Psoas muscle (tissue), 8 donors: ENCODE results near the gene ATCAY. TPM values are rescaled to one million over a fixed set of nuclear protein-coding genes. Genes with fewer than 3 reads are reported as not detected.
"Not testable (repeated sequence)": the region's sequence is repeated elsewhere in the genome, so short reads cannot be mapped to it uniquely, and the experiment has no call there.

Experiments used
- ATAC-seq, 4 donors: fragments of 200-7000 bp; cut with Tn5 transposase; one replicate each; pipeline ENCODE4 v1.9.1; 2020; ENCODE audit warnings: moderate library complexity in 3 of 4, mild to moderate bottlenecking in 2 of 4
- DNase-seq, 2 donors: peaks; one replicate each; pipeline ENCODE4 v3.0.0-alpha.2; 2020
- H3K27ac ChIP-seq: fragments of 200-600 bp; one replicate; pipeline ENCODE4 v1.8.0; 2022
- H3K27me3 ChIP-seq, 3 donors: fragments of 200-600 bp in 1 of 3; one replicate each; pipeline versions ENCODE4 v1.6.1 to v1.8.0; 2013 to 2022; ENCODE audit warnings: low read length in 2 of 3, mild to moderate bottlenecking in 2 of 3, moderate library complexity in 1 of 3; ENCODE audit not compliant: insufficient read depth in 3 of 3
- H3K36me3 ChIP-seq, 2 donors: fragments of 200-600 bp in 1 of 2; one replicate each; pipeline versions ENCODE4 v1.6.1 to v1.8.0; 2013 to 2022; ENCODE audit warnings: low read depth in 1 of 2, mild to moderate bottlenecking in 1 of 2, moderate library complexity in 1 of 2; ENCODE audit not compliant: insufficient read depth in 1 of 2
- H3K4me1 ChIP-seq: fragments of 200-600 bp; one replicate; pipeline ENCODE4 v1.8.0; 2022
- H3K4me3 ChIP-seq: fragments of 200-600 bp; one replicate; pipeline ENCODE4 v1.8.0; 2022; ENCODE audit warnings: mild to moderate bottlenecking
- H3K9me3 ChIP-seq: fragments of 200-600 bp; one replicate; pipeline ENCODE4 v1.8.0; 2022
- WGBS, 3 donors: extraction: QIAGEN DNeasy Blood & Tissue Kit; methylation state at CpG; one replicate each; pipeline versions ENCODE4 v1.1.6 to v1.1.7; 2013; 5-methylcytosine and 5-hydroxymethylcytosine counted together
- intact Hi-C, 2 donors: fragments of 100-400 bp; cut with DNase I; formaldehyde crosslinking; loops; one replicate each; pipeline versions ENCODE4 v1.11.0 to v1.14.2; 2022
- polyA plus RNA-seq, 3 donors: library from polyadenylated mRNA; stranded (reverse); fragments of 200-250 nt; gene quantifications; one replicate each; pipeline ENCODE4 v1.2.3, GENCODE V29; 2013
- total RNA-seq, 4 donors: library from RNA; stranded (reverse); fragmentation: NEBNext Ultra II Directional in 2 of 4; extraction: Animal tissue kit (Norgen Biotek cat#: 25700) in 2 of 4; gene quantifications; one replicate each; pipeline versions ENCODE4 v1.2.1 to v1.2.4, GENCODE V29; 2021 to 2023
- TF ChIP-seq, protein P1 (sequence below): fragments of 200-600 bp; IDR thresholded peaks from one replicate; pipeline ENCODE4 v1.8.0; 2022; ENCODE audit warnings: antibody characterized with exemption
- donor health status: healthy with polysubstance abuse.
- donor health status: DM: no; HTN: no; CAD: no; lungs with moderate emphysema.
- donor health status: Bipolar disorder and iron deficiency.
- donor health status: healthy.
- donor health status: DM: yes; HTN: yes; CAD: no.
- donor health status: DM: no; HTN: no; CAD: no.
- donor health status: DM: no; HTN: no; CAD: no.
- donor health status: DM: yes; HTN: yes; CAD: no.

ATCAY gene
- total and polyA plus RNA-seq, 7 donors = 0.04 TPM; not detected in 6

DNA sequence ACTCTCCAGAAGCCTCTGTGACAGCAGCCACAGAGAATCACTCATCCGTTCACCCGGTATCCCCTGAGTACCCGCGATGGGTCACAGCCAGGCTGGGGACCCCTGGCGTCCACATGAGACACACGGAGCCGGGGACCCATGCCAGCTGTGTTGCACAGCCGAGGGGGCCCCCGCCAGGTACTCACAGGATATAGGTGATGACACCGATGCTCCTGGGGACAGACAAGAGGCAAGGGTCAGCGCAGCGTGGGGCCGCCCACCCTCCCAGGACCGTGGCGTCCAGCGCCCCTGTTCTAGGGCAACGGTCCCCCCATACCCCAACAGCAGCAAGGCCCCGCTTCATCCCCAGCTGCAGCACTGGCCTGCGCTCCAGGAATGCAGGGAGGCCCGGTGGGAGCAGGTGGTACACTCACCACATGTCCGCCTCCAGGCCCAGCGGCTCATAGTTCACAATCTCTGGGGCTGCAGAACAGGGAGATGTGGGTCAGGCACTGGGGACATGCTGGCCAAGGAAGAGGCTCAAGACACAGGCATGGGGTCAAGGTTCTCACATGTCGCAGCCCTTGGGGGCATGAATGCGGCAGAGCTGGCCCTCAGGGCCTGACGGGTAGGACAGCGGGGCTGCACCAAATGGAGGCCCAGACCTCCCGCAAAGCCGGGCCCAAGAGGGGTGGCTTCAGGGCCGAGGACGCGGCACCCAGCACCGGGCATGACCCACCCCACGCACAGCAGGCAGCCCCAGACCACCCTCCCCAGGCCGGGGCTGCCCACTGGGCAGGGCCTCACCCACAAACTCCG is 83.2 kb downstream of the ATCAY start:
- no peaks in the 10 kb centered on the region for H3K9me3 ChIP-seq
- peaks cover 37% of the 10 kb centered on the region for H3K4me1 ChIP-seq
- H3K36me3 ChIP-seq = peaks cover 14 to 95% of the 10 kb centered on the region in 2 donors
- TF ChIP-seq, protein P1, sequence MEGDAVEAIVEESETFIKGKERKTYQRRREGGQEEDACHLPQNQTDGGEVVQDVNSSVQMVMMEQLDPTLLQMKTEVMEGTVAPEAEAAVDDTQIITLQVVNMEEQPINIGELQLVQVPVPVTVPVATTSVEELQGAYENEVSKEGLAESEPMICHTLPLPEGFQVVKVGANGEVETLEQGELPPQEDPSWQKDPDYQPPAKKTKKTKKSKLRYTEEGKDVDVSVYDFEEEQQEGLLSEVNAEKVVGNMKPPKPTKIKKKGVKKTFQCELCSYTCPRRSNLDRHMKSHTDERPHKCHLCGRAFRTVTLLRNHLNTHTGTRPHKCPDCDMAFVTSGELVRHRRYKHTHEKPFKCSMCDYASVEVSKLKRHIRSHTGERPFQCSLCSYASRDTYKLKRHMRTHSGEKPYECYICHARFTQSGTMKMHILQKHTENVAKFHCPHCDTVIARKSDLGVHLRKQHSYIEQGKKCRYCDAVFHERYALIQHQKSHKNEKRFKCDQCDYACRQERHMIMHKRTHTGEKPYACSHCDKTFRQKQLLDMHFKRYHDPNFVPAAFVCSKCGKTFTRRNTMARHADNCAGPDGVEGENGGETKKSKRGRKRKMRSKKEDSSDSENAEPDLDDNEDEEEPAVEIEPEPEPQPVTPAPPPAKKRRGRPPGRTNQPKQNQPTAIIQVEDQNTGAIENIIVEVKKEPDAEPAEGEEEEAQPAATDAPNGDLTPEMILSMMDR = no peak
- peak in 1 of 4 donors; percentile 5 for ATAC-seq
- DNase-seq = peak in 1 of 2 donors; percentile 24
- peak overlapping the region; percentile 65 for H3K27ac ChIP-seq
- H3K27me3 ChIP-seq = no peaks in the 10 kb centered on the region
- H3K4me3 ChIP-seq = no peak overlapping the region
- intact Hi-C loops = no loop called here
- WGBS, 3 donors = 72 to 88% (median 76%) methylated on average over 32 to 35 of the region's 35 CpGs

DNA sequence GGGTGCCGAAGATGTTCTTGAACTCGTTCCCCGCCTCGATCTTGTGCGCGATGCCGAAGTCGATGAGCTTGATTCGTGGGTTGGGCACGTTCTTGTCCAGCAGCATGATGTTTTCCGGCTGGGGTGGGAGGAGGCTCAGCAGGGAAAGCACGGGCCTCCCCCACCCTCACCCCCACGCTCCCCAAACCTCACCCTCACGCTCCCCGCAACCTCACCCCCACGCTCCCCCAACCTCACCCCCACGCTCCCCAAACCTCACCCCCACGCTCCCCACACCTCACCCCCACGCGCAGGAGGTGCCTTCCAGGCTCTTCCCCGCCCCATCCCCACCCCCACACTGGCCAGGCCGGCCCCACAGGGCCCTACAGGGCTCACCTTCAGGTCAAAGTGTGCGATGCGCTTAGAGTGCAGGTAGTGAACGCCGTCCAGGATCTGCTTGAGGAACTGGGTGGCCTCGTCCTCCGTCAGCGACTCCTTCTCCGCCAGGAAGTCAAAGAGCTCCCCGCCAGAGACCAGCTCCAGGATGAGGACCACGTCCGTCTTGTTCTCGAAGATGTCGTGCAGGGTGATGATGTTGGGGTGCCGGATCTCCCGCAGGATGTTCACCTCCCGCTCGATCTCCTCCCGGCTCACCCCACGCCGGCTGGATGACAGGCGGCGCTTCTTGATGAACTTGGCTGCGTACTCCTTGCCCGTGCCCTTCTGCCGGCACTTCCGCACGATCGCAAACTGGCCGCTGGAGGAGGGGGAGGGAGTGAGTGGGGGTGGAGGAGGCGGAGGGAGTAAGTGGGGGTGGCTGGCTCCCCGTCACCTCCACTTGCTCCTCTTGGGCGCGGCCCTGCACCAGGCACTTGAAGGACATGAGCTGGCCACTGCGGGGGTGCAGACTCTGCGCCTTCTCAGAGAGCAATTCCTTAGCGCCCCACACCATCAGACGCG is 84.0 kb downstream of the ATCAY start:
- ATAC-seq (no peak), DNase-seq (peak in 1 of 2 donors; percentile 24)
- no peak overlapping the region for H3K4me3 ChIP-seq
- peaks cover 44% of the 10 kb centered on the region for H3K4me1 ChIP-seq
- 84 to 90% (median 84%) methylated on average over 50 to 60 of the region's 60 CpGs for WGBS, 3 donors
- no peaks in the 10 kb centered on the region for H3K9me3 ChIP-seq
- TF ChIP-seq, protein P1 = no peak
- peaks cover 7 to 87% of the 10 kb centered on the region in 2 donors for H3K36me3 ChIP-seq
- intact Hi-C loops = no loop called here
- H3K27me3 ChIP-seq = no peaks in the 10 kb centered on the region
- peak overlapping the region; percentile 99 for H3K27ac ChIP-seq

DNA sequence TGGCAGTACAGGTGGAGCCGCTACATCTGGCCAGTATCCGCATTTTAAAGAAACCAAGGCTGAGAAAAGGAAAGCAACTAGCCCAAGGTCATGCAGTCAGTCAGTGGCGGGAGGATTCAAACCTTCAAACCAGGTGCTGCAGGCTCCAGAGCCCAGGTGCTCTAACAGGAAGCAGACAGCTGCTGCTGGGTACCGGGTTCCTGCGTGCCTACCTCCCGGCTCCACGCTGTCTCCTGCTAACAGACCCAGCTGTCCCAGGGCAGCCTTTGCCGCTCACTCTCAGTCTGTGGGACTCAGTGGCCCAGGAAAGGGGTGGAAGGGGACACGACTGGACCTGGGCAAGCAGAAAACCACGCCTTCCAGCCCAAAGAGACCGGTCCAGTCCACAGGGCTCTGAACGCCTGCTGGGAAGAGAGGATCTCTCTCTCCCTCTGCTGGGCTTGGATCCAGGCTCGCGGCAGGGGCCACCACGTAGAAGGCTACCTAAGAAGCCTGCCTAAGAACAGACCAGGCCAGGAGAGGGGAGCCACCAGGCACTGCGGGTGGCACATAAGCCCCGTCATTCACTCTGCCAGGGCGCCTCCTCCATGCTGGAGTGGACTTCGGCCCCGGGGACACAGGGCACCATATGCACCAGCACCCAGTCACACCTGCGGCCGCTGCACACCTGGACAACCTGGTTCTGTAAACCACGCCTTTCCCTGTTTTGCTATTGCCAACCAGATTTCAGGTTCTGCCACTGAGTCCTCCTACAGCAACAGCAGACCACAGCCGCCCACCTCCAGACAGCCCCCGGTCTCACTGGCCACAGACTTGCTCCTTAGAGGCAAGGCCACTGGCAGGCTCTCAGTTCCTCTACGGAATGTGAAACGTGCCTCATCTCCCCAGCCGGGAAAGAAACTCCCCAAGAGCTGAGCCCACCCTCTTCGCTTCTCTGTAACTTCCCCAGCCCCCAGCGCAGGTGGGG is 85.8 kb downstream of the ATCAY start:
- Histone ChIP-seq H3K27me3 (no peaks in the 10 kb centered on the region), H3K4me1 (peaks cover 51% of the 10 kb centered on the region), H3K36me3 (peaks cover 7 to 69% of the 10 kb centered on the region in 2 donors), H3K27ac (peak overlapping the region; percentile 99), H3K4me3 (peak overlapping the region; percentile 96), H3K9me3 (no peaks in the 10 kb centered on the region)
- ATAC-seq = no peak
- 67 to 82% (median 77%) methylated on average over 30 of the region's 30 CpGs for WGBS, 3 donors
- TF ChIP-seq, protein P1 = no peak
- peak in 1 of 2 donors; percentile 25 for DNase-seq
- intact Hi-C loops = no loop called here

DNA sequence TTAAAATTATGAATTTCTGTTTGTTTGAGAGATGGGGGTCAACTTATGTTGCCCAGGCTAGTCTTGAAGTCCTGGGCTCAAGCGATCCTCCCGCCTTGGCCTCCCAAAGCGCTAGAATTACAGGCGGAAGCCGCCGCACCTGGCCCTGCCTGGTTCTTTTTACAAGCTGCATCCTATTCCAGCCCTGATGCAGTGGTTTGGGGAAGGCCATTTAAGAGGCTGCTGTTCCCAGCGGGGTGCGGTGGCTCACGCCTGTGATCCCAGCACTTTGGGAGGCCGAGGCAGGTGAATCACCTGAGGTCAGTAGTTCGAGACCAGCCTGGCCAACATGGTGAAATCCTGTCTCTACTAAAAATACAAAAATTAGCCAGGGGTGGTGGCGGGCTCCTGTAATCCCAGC is 87.5 kb downstream of the ATCAY start:
- ATAC-seq, H3K9me3 ChIP-seq, H3K27me3 ChIP-seq, intact Hi-C loops: not testable (repeated sequence)
- Histone ChIP-seq H3K27ac (peak overlapping the region; percentile 99), H3K4me1 (peaks cover 47% of the 10 kb centered on the region), H3K36me3 (peaks cover 7 to 59% of the 10 kb centered on the region in 2 donors), H3K4me3 (peak overlapping the region; percentile 96)
- peak in 1 of 2 donors; percentile 19 for DNase-seq
- WGBS, 3 donors = 85 to 88% (median 87%) methylated on average over 12 of the region's 12 CpGs
